Glutamatergic neuron (in vitro differentiated cells): Measurements from ENCODE around the gene SNAI3. TPM values are rescaled to one million over a fixed set of nuclear protein-coding genes. Genes with fewer than 3 reads are reported as not detected.

Experiments used
- DNase-seq: peaks from one replicate; pipeline ENCODE4 v3.0.0; 2022
- H3K27ac Mint-ChIP-seq: one replicate; pipeline ENCODE4 v1.8.0; 2020; ENCODE audit warnings: mild to moderate bottlenecking, mixed read lengths, inconsistent platforms; ENCODE audit not compliant: unreplicated experiment
- H3K27me3 Mint-ChIP-seq: one replicate; pipeline ENCODE4 v1.8.0; 2020; ENCODE audit warnings: mild to moderate bottlenecking, moderate library complexity, mixed read lengths, inconsistent platforms; ENCODE audit not compliant: unreplicated experiment
- H3K36me3 Mint-ChIP-seq: one replicate; pipeline ENCODE4 v1.8.0; 2020; ENCODE audit warnings: mild to moderate bottlenecking, mixed read lengths, inconsistent platforms; ENCODE audit not compliant: unreplicated experiment
- H3K4me1 Mint-ChIP-seq: one replicate; pipeline ENCODE4 v1.8.0; 2020; ENCODE audit warnings: mild to moderate bottlenecking, low read depth, mixed read lengths, inconsistent platforms; ENCODE audit not compliant: unreplicated experiment
- H3K4me3 Mint-ChIP-seq: one replicate; pipeline ENCODE4 v1.8.0; 2020; ENCODE audit warnings: mild to moderate bottlenecking, mixed read lengths, inconsistent platforms; ENCODE audit not compliant: unreplicated experiment
- H3K9me3 Mint-ChIP-seq: one replicate; pipeline ENCODE4 v1.8.0; 2020; ENCODE audit warnings: mild to moderate bottlenecking, moderate library complexity, mixed read lengths, inconsistent platforms; ENCODE audit not compliant: unreplicated experiment
- total RNA-seq: library from RNA; stranded (reverse); fragmentation: NEBNext Ultra II Directional; extraction: Animal tissue kit (Norgen Biotek cat#: 25700); gene quantifications from one replicate; pipeline ENCODE4 v1.2.1, GENCODE V29; 2021; ENCODE audit not compliant: unreplicated experiment
- TF ChIP-seq, protein P1 (sequence below): fragments of 200-600 bp; sonication (generic); IDR thresholded peaks from one replicate; pipeline ENCODE4 v1.5.0; 2021; ENCODE audit not compliant: partially characterized antibody, unreplicated experiment

SNAI3 gene
- total RNA-seq, 1 donor from 2014 or later, result not detected

DNA sequence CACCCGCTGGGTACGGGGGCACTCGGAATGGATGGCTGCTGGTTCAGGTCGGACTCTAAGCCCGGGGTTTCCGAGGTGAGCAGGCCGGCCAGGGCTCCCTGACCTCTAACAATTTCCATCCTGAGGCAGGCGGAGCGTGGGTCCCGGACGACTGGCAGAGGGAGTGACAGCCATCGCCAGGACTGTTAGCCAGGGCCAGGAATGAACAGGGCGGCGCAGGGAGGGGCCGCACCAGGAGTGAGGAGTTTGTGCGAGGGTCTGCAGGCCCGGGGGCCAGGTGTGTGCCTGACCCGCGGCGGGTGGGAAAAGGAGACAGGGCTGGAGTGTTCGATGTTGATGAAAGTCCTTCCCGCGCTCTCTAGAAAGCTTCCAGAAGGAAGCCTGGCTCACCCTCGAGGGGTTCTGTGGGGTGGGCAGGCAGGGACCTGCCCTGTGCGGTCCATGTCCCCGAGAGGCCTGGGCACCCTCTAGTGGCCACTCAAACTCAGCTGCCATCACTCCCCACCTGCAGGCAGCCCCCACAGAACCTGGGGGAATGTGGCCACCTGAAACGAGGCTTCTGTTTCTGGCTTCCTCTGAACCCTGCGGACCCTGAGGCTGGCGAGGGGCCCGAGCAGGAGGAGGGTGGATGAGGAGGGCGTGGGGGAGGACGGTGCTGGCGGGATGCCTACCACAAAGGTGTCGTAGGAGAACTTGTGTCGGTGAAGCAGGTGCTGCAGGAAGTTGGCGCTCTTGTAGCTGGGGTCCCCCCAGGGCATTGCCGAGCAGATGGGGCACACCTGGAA, 11.7 kb upstream of the SNAI3 start:
- Mint-ChIP-seq H3K4me3 (no peak overlapping the region), H3K9me3 (no peaks in the 10 kb centered on the region), H3K27ac (no peak overlapping the region), H3K36me3 (no peaks in the 10 kb centered on the region), H3K27me3 (no peaks in the 10 kb centered on the region), H3K4me1 (no peaks in the 10 kb centered on the region)
- TF ChIP-seq, protein P1, sequence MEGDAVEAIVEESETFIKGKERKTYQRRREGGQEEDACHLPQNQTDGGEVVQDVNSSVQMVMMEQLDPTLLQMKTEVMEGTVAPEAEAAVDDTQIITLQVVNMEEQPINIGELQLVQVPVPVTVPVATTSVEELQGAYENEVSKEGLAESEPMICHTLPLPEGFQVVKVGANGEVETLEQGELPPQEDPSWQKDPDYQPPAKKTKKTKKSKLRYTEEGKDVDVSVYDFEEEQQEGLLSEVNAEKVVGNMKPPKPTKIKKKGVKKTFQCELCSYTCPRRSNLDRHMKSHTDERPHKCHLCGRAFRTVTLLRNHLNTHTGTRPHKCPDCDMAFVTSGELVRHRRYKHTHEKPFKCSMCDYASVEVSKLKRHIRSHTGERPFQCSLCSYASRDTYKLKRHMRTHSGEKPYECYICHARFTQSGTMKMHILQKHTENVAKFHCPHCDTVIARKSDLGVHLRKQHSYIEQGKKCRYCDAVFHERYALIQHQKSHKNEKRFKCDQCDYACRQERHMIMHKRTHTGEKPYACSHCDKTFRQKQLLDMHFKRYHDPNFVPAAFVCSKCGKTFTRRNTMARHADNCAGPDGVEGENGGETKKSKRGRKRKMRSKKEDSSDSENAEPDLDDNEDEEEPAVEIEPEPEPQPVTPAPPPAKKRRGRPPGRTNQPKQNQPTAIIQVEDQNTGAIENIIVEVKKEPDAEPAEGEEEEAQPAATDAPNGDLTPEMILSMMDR, result no peak
- DNase-seq, result no peak

GRCh38 chr16:88697116-88697830, 11.0 kb upstream of the SNAI3 start:
- TF ChIP-seq, protein P1, result no peak
- H3K4me1 Mint-ChIP-seq, result no peaks in the 10 kb centered on the region
- H3K27me3 Mint-ChIP-seq, result no peaks in the 10 kb centered on the region
- H3K36me3 Mint-ChIP-seq, result no peaks in the 10 kb centered on the region
- DNase-seq, result no peak
- no peak overlapping the region for H3K27ac Mint-ChIP-seq
- H3K9me3 Mint-ChIP-seq, result no peaks in the 10 kb centered on the region
- H3K4me3 Mint-ChIP-seq, result no peak overlapping the region

GRCh38 chr16:88696441-88696840, 10.1 kb upstream of the SNAI3 start:
- no peak overlapping the region for H3K4me3 Mint-ChIP-seq
- no peaks in the 10 kb centered on the region for H3K9me3 Mint-ChIP-seq
- H3K36me3 Mint-ChIP-seq, result no peaks in the 10 kb centered on the region
- no peak overlapping the region for H3K27ac Mint-ChIP-seq
- H3K4me1 Mint-ChIP-seq, result no peaks in the 10 kb centered on the region
- TF ChIP-seq, protein P1, result no peak
- DNase-seq, result no peak
- H3K27me3 Mint-ChIP-seq, result no peaks in the 10 kb centered on the region

GRCh38 chr16:88695753-88696152, 9.4 kb upstream of the SNAI3 start:
- DNase-seq, result no peak
- no peaks in the 10 kb centered on the region for H3K36me3 Mint-ChIP-seq
- H3K27ac Mint-ChIP-seq, result no peak overlapping the region
- H3K9me3 Mint-ChIP-seq, result no peaks in the 10 kb centered on the region
- H3K27me3 Mint-ChIP-seq, result peaks cover 2% of the 10 kb centered on the region
- H3K4me3 Mint-ChIP-seq, result no peak overlapping the region
- TF ChIP-seq, protein P1, result no peak
- no peaks in the 10 kb centered on the region for H3K4me1 Mint-ChIP-seq

DNA sequence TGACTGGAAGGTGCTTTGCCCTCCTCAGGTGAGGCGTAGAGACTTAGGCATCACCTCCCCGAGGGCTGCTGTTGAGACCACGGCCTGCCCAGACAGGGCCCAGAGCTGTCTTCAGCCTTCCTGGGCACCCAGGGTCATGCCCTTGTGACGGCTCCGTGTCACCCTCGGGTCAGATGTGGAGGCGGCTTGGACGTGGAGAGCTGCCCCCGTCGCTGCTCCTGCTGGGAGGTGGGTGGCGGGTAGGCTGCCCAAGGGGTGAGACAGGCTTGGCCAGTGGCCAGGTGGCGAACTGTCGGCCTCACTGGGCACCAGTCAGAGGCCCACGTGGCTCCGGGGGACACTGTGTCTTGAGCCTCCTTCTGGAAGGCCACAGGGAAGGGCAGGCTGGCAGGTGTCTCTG, 8.9 kb upstream of the SNAI3 start:
- Mint-ChIP-seq H3K36me3 (no peaks in the 10 kb centered on the region), H3K27me3 (peaks cover 3% of the 10 kb centered on the region)
- no peak for DNase-seq

More for the DNA sequence above, 8.9 kb upstream of the SNAI3 start:
- H3K4me1 Mint-ChIP-seq, result no peaks in the 10 kb centered on the region
- H3K27ac Mint-ChIP-seq, result no peak overlapping the region
- no peak overlapping the region for H3K4me3 Mint-ChIP-seq
- H3K9me3 Mint-ChIP-seq, result no peaks in the 10 kb centered on the region
- TF ChIP-seq, protein P1, result no peak
